Endothelial cell (in vitro differentiated cells): ENCODE results near the gene ATXN2L. TPM values are rescaled to one million over a fixed set of nuclear protein-coding genes. Genes with fewer than 3 reads are reported as not detected.

Experiments used
- DNase-seq: peaks from one replicate; pipeline ENCODE4 v3.0.0; 2021; ENCODE audit warnings: low spot score
- H3K27ac Mint-ChIP-seq: one replicate; pipeline ENCODE4 v1.8.0; 2021; ENCODE audit warnings: mixed read lengths, inconsistent platforms; ENCODE audit not compliant: unreplicated experiment
- H3K27me3 Mint-ChIP-seq: one replicate; pipeline ENCODE4 v1.8.0; 2021; ENCODE audit warnings: mild to moderate bottlenecking, moderate library complexity, mixed read lengths, inconsistent platforms; ENCODE audit not compliant: unreplicated experiment
- H3K36me3 Mint-ChIP-seq: one replicate; pipeline ENCODE4 v1.8.0; 2021; ENCODE audit warnings: mild to moderate bottlenecking, low read depth, mixed read lengths, inconsistent platforms; ENCODE audit not compliant: unreplicated experiment
- H3K4me1 Mint-ChIP-seq: one replicate; pipeline ENCODE4 v1.8.0; 2021; ENCODE audit warnings: mild to moderate bottlenecking, mixed read lengths, inconsistent platforms; ENCODE audit not compliant: unreplicated experiment
- H3K4me3 Mint-ChIP-seq: one replicate; pipeline ENCODE4 v1.8.0; 2021; ENCODE audit warnings: mild to moderate bottlenecking, mixed read lengths, inconsistent platforms; ENCODE audit not compliant: unreplicated experiment
- H3K9me3 Mint-ChIP-seq: one replicate; pipeline ENCODE4 v1.8.0; 2021; ENCODE audit warnings: mixed read lengths, inconsistent platforms; ENCODE audit not compliant: unreplicated experiment
- total RNA-seq: library from RNA; stranded (reverse); fragmentation: NEBNext Ultra II Directional; extraction: Animal tissue kit (Norgen Biotek cat#: 25700); gene quantifications from one replicate; pipeline ENCODE4 v1.2.1, GENCODE V29; 2021; ENCODE audit not compliant: unreplicated experiment
- TF ChIP-seq, protein P1 (sequence below): fragments of 200-600 bp; sonication (generic); IDR thresholded peaks from one replicate; pipeline ENCODE4 v1.5.0; 2021; ENCODE audit warnings: antibody characterized with exemption; ENCODE audit not compliant: unreplicated experiment

ATXN2L gene
- total RNA-seq, 1 donor from 2014 or later: 184 TPM

DNA sequence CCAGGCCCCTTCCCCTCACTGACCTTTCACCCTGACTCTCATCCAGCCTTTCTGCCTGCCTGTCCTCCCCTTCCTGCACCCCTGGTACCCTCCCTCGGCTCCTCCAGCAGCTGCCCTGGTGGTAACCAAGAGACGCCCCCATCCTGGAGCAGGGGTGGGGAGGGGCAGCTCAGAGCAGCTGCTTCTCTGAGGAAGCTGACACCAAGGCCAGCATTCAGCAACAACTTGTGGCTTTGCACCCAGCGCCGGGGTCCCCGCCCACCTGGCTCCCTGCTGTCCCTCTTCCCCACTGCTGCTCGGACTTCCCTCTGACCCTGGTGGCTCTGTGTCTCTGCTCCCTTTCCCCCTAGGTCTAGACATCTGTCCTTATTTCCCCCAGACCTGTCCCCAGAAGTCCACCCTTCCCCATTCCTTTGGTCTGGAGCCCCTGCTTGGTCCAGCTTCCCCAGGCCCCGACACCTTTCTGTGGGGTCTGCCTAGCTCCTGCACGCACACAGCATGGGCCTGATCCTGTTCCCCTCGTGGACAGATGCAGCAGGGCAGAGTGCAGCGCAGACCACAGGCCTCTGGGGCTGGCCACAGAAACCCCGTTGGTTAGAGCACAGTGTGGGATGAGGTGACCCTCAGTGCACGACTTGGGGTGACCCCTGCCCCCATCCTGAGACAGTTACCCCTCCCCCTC, 54.3 kb downstream of the ATXN2L start:
- no peak overlapping the region for H3K4me3 Mint-ChIP-seq
- TF ChIP-seq, protein P1, sequence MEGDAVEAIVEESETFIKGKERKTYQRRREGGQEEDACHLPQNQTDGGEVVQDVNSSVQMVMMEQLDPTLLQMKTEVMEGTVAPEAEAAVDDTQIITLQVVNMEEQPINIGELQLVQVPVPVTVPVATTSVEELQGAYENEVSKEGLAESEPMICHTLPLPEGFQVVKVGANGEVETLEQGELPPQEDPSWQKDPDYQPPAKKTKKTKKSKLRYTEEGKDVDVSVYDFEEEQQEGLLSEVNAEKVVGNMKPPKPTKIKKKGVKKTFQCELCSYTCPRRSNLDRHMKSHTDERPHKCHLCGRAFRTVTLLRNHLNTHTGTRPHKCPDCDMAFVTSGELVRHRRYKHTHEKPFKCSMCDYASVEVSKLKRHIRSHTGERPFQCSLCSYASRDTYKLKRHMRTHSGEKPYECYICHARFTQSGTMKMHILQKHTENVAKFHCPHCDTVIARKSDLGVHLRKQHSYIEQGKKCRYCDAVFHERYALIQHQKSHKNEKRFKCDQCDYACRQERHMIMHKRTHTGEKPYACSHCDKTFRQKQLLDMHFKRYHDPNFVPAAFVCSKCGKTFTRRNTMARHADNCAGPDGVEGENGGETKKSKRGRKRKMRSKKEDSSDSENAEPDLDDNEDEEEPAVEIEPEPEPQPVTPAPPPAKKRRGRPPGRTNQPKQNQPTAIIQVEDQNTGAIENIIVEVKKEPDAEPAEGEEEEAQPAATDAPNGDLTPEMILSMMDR: no peak

DNA sequence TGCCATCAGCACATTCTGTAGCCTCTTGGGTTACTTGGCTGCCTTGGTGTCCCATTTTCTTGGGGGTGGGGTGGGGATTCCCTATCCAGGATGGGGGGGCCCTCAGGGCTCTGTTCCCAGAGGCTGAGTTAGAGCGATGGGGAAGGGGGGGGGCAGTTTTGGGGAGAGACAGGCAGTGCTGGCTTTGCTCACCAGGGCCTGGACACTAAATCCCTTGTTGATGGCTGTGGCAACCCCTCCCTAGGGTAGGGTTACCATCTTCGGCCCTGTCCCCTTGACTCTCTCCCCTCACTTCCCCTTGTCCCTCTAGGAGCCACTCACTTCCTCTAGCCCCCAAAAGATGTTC, 54.8 kb downstream of the ATXN2L start:
- no peak overlapping the region for H3K4me3 Mint-ChIP-seq
- H3K27me3 Mint-ChIP-seq: peaks cover 11% of the 10 kb centered on the region
- no peak for DNase-seq
- H3K36me3 Mint-ChIP-seq: peaks cover 5% of the 10 kb centered on the region
- TF ChIP-seq, protein P1: no peak
- H3K9me3 Mint-ChIP-seq: no peaks in the 10 kb centered on the region
- peaks cover 11% of the 10 kb centered on the region for H3K4me1 Mint-ChIP-seq
- no peak overlapping the region for H3K27ac Mint-ChIP-seq

More for the DNA sequence above, 54.3 kb downstream of the ATXN2L start:
- H3K27ac Mint-ChIP-seq: no peak overlapping the region
- H3K9me3 Mint-ChIP-seq: no peaks in the 10 kb centered on the region
- H3K36me3 Mint-ChIP-seq: peaks cover 5% of the 10 kb centered on the region
- H3K27me3 Mint-ChIP-seq: peaks cover 11% of the 10 kb centered on the region
- DNase-seq: no peak
- peaks cover 11% of the 10 kb centered on the region for H3K4me1 Mint-ChIP-seq

DNA sequence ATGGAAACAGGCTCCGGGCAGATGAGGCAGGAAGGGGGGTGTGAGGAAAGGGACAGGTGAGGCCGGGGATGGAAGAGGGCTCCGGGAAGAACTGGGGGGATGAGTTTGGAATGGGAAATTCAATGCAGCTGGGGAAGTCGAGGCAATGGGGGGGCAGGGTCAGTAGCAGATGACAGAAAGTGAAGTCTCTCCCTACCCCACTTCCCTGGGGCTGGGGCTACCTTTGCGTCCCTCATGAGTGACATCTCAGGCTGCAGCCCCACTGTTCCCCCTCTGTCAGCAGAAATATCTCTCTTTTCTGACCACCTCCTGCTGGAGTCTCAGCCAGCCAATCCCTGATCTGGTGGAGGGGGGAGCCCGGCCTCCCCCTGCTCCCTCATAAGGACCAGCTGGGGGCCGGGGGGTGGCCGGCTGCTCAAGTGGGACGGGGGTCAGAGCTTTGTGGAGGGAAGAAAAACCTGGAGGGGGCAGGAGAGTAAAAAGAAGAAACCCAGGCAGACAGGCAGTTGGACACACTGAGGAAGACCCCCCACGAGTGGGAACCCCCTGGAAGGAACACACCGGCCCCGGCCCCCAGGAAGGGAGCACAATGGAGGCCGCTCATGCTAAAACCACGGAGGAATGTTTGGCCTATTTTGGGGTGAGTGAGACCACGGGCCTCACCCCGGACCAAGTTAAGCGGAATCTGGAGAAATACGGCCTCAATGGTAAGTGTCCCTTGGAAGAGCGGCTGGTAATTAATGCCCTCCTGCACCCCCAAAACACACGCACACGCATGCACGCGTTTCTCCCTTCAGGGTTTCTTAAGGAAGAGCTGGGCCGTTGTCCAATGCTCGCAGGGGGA, 55.5 kb downstream of the ATXN2L start, which contains the start of gene ATP2A1:
Gene ATP2A1 (plus strand): TSS at position 406 of the 844 bp plus-strand sequence. CDS start 184 bp downstream, at position 590.
- Mint-ChIP-seq H3K36me3 (peaks cover 5% of the 10 kb centered on the region), H3K27ac (no peak within 1 kb of the TSS), H3K27me3 (peaks cover 8% of the 10 kb centered on the region), H3K4me3 (peak within 1 kb of the TSS; percentile 90), H3K9me3 (no peaks in the 10 kb centered on the region), H3K4me1 (peaks cover 11% of the 10 kb centered on the region)
- TF ChIP-seq, protein P1: no peak
- DNase-seq: no peak

DNA sequence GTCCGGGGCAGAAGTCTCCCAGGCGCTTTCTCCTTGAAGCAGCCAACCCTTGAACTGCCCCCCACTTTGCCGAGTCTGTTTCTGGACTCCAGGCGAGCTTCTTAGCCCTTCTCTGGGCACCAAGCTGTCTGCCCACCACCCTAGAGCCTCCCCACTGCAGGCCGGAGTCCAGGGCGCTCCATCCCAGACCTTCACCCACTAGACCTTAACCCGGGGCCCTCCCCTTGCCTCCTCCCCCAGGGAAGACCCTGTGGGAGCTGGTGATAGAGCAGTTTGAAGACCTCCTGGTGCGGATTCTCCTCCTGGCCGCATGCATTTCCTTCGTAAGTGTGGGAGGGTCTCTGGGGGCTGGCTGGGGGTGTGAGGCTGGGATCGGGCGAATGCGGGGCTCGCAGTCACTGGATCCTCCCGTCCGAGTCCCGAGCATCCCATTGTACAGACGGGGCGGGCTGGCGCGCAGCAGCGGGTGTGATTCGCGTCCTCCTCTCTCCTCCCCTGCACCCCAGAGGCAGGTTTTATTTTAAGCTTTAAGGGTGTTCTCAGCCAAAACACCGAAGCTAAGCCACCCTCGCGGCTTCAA, 56.6 kb downstream of the ATXN2L start:
- H3K9me3 Mint-ChIP-seq: no peaks in the 10 kb centered on the region
- no peak for DNase-seq
- no peak overlapping the region for H3K27ac Mint-ChIP-seq
- H3K27me3 Mint-ChIP-seq: peaks cover 14% of the 10 kb centered on the region
- TF ChIP-seq, protein P1: no peak
- H3K4me1 Mint-ChIP-seq: peaks cover 19% of the 10 kb centered on the region
- H3K36me3 Mint-ChIP-seq: peaks cover 5% of the 10 kb centered on the region
- peak overlapping the region; percentile 90 for H3K4me3 Mint-ChIP-seq
